Fibroblast of lung (primary cell): ENCODE results near the gene PEPD. TPM values are rescaled to one million over a fixed set of nuclear protein-coding genes. Genes with fewer than 3 reads are reported as not detected.

Experiments used
- DNase-seq, 2 donors: peaks; one replicate each; pipeline versions ENCODE4 v3.0.0 to v3.0.0-alpha.2; 2010; ENCODE audit warnings: low read depth in 2 of 2
- H2AFZ ChIP-seq: 2 replicates; pipeline ENCODE4 v1.5.1; 2012; ENCODE audit warnings: low read length, control low read depth, inconsistent platforms
- H3K27ac ChIP-seq: 2 replicates; pipeline ENCODE4 v1.5.1; 2011; ENCODE audit warnings: low read length, control low read depth; ENCODE audit not compliant: insufficient read depth
- H3K27me3 ChIP-seq: 2 replicates; pipeline ENCODE4 v1.5.1; 2011; ENCODE audit warnings: mild to moderate bottlenecking, low read length; ENCODE audit not compliant: control insufficient read depth, insufficient read depth
- H3K36me3 ChIP-seq: 2 replicates; pipeline ENCODE4 v1.5.1; 2011; ENCODE audit warnings: low read length; ENCODE audit not compliant: control insufficient read depth, insufficient read depth
- H3K4me1 ChIP-seq: 2 replicates; pipeline ENCODE4 v1.5.1; 2011; ENCODE audit warnings: low read length; ENCODE audit not compliant: control insufficient read depth, insufficient read depth; ENCODE audit errors: extremely low read depth
- H3K4me2 ChIP-seq: 2 replicates; pipeline ENCODE4 v1.5.1; 2011; ENCODE audit warnings: low read length, control low read depth; ENCODE audit not compliant: insufficient read depth; ENCODE audit errors: extremely low read depth
- H3K4me3 ChIP-seq, 4 experiments: fragments of 200-600 bp in 1 of 4; sonication (generic) in 1 of 4; replicated peaks in 1 of 4; 2 replicates each; pipeline ENCODE4 v1.5.1; 2011 to 2016; ENCODE audit warnings: low read length in 4 of 4, low read depth in 3 of 4, mild to moderate bottlenecking in 3 of 4, control low read depth in 2 of 4, inconsistent platforms in 1 of 4, mixed read lengths in 1 of 4; ENCODE audit not compliant: insufficient read depth in 1 of 4; ENCODE audit errors: control extremely low read depth in 1 of 4
- H3K79me2 ChIP-seq: 2 replicates; pipeline ENCODE4 v1.5.1; 2012; ENCODE audit warnings: mild to moderate bottlenecking, low read length, inconsistent platforms; ENCODE audit not compliant: control insufficient read depth, insufficient read depth
- H3K9ac ChIP-seq: 2 replicates; pipeline ENCODE4 v1.5.1; 2011; ENCODE audit warnings: mild to moderate bottlenecking, low read length, control low read depth; ENCODE audit not compliant: insufficient read depth
- H3K9me3 ChIP-seq: 2 replicates; pipeline ENCODE4 v1.5.1; 2012; ENCODE audit warnings: low read depth, low read length; ENCODE audit not compliant: control insufficient read depth, insufficient read depth
- H4K20me1 ChIP-seq: 2 replicates; pipeline ENCODE4 v1.5.1; 2011; ENCODE audit warnings: low read length; ENCODE audit not compliant: control insufficient read depth, insufficient read depth; ENCODE audit errors: extremely low read depth
- CTCF ChIP-seq, 2 donors: IDR thresholded peaks in 1 of 2; conservative IDR thresholded peaks in 1 of 2; 1 replicate in 1 of 2; 2 replicates in 1 of 2; pipeline ENCODE4 v1.5.1; 2011 to 2012; ENCODE audit warnings: low read length in 2 of 2, control low read depth in 1 of 2, inconsistent platforms in 1 of 2, low read depth in 1 of 2, mild to moderate bottlenecking in 1 of 2
- EZH2 ChIP-seq: IDR thresholded peaks from 2 replicates; pipeline ENCODE4 v1.5.1; 2012; ENCODE audit warnings: low read length, control low read depth, mild to moderate bottlenecking; ENCODE audit errors: missing control alignments
- polyA plus RNA-seq, 2 donors: library from polyadenylated mRNA; depleted of rRNA in 1 of 2; stranded (reverse) in 1 of 2; unstranded in 1 of 2; fragments of >200 nt; gene quantifications; 2 replicates each; pipeline ENCODE4 v1.2.1, GENCODE V29; 2011 to 2012; ENCODE audit warnings: missing spikeins in 1 of 2
- total RNA-seq: library from RNA; depleted of rRNA; stranded (reverse); fragments of >200 nt; gene quantifications from 2 replicates; pipeline ENCODE4 v1.2.1, GENCODE V29; 2014

Gene PEPD
- total and polyA plus RNA-seq, 2 donors (not counting 1 experiment from before 2014, with no cell fraction given), result 59.8 to 81.9 TPM

DNA sequence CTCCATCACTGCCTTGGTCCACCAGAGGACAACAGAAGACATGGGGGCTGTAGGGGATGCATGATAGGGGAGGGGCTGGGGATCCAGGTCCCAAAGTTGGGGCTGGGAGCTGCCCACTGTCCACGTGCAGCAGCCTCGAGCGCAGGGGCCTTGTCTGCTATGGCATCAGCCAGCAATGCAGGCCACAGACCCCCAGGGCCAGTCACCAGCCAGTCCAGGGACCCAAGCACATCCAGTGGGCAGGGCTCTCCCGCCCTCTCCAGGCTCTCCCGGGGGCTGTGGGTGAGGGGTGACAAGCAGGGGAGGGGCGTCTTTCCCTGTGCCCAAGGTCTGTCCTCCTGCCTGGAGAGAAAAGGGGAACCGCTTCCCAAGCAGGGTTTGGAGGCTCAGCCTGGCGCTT is 32.8 kb downstream of the PEPD start:
- H3K9ac ChIP-seq, result no peak overlapping the region

DNA sequence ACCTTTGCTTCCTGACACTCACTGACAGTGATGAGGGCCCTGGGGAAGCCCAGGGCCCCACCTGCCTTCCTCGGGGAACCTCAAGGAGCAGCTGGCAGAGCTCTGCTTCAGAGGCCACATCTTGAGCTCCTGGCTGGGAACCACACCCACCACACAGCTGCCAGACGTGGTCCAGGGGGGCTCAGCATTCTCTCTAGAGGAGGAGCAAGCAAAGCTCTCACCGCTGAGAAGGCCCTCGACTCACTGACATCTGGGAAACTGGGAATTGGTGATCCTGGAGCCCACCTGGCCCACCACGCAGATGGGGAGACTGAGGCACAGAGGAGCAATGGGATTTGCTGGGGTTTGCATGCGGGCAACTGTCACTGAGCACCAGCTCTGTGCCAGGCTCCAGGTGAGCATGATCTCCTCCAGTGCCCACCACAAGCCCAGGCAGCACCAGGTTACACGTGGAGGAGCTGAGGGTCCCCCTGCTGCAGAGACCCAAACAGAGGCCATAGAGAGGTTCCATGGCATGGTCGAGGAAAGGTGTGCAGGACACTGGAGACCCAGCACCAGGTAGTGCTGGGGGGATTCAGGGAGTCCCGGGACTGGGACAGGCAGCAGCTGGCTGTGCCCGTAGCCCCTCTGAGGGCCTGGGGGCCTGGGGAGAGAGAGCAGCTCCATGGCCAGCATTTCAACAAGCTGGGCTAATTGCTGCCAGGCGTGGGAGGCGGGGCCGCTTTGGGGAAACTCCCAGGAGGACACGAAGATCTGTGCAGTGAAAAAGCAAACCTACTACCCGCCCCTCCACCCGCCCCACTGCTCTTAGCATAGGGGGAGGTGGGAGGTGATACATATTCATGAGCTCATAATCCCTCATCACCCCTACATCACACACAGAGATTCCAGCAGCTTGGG is 33.4 kb downstream of the PEPD start:
- H3K4me1 ChIP-seq, result no peaks in the 10 kb centered on the region
- no peak overlapping the region for H3K9ac ChIP-seq
- H2AFZ ChIP-seq, result no peak overlapping the region
- H3K4me2 ChIP-seq, result no peak overlapping the region
- H4K20me1 ChIP-seq, result no peaks in the 10 kb centered on the region
- no peak for TF ChIP-seq CTCF (conservative IDR thresholded peaks at IDR 0.05 in 1 of 2, IDR thresholded peaks at IDR 0.05 in 1 of 2; ENCODE audit: low read depth in 1 of 2, low read length in 2 of 2)
- no peak for TF ChIP-seq EZH2
- H3K4me3 ChIP-seq, result no peak overlapping the region
- no peak for DNase-seq
- no peaks in the 10 kb centered on the region for H3K9me3 ChIP-seq
- H3K36me3 ChIP-seq, result no peaks in the 10 kb centered on the region
- H3K27ac ChIP-seq, result no peak overlapping the region
- H3K79me2 ChIP-seq, result no peaks in the 10 kb centered on the region
- no peaks in the 10 kb centered on the region for H3K27me3 ChIP-seq

More for the DNA sequence above, 32.8 kb downstream of the PEPD start:
- Histone ChIP-seq H3K36me3 (no peaks in the 10 kb centered on the region), H3K4me3 (no peak overlapping the region), H3K27ac (no peak overlapping the region), H3K79me2 (no peaks in the 10 kb centered on the region), H3K4me2 (no peak overlapping the region), H3K9me3 (no peaks in the 10 kb centered on the region), H3K4me1 (no peaks in the 10 kb centered on the region), H4K20me1 (no peaks in the 10 kb centered on the region), H3K27me3 (no peaks in the 10 kb centered on the region), H2AFZ (no peak overlapping the region)
- DNase-seq, result no peak
- TF ChIP-seq EZH2 (no peak), CTCF (conservative IDR thresholded peaks at IDR 0.05 in 1 of 2, IDR thresholded peaks at IDR 0.05 in 1 of 2; ENCODE audit: low read depth in 1 of 2, low read length in 2 of 2) (no peak)

- no peak for DNase-seq
- Histone ChIP-seq H4K20me1 (no peaks in the 10 kb centered on the region), H3K9me3 (no peaks in the 10 kb centered on the region), H2AFZ (no peak overlapping the region), H3K4me1 (no peaks in the 10 kb centered on the region), H3K4me3 (no peak overlapping the region), H3K36me3 (no peaks in the 10 kb centered on the region), H3K4me2 (no peak overlapping the region), H3K79me2 (no peaks in the 10 kb centered on the region), H3K27me3 (no peaks in the 10 kb centered on the region), H3K9ac (no peak overlapping the region), H3K27ac (no peak overlapping the region)
- TF ChIP-seq CTCF (conservative IDR thresholded peaks at IDR 0.05 in 1 of 2, IDR thresholded peaks at IDR 0.05 in 1 of 2; ENCODE audit: low read depth in 1 of 2, low read length in 2 of 2), result no peak
- no peak for TF ChIP-seq EZH2
Observed at GRCh38 chr19:33486936-33487811, 34.4 kb downstream of the PEPD start.
